HG02981 (cell line): Measurements from ENCODE around the gene PLEKHG4.

Source experiments
- ATAC-seq: cut with Tn5 transposase; IDR thresholded peaks from one replicate; pipeline ENCODE4 v1.9.1; 2021; ENCODE audit warnings: mild to moderate bottlenecking, moderate library complexity; ENCODE audit not compliant: unreplicated experiment

The PLEKHG4 gene

GRCh38 chr16:67259705-67260104 lies 19.6 kb upstream of the PLEKHG4 start:
- ATAC-seq: no peak

GRCh38 chr16:67260426-67261063 lies 18.8 kb upstream of the PLEKHG4 start:
- ATAC-seq: no peak

- ATAC-seq: no peak
Measured at GRCh38 chr16:67263201-67263600, 16.1 kb upstream of the PLEKHG4 start.

DNA sequence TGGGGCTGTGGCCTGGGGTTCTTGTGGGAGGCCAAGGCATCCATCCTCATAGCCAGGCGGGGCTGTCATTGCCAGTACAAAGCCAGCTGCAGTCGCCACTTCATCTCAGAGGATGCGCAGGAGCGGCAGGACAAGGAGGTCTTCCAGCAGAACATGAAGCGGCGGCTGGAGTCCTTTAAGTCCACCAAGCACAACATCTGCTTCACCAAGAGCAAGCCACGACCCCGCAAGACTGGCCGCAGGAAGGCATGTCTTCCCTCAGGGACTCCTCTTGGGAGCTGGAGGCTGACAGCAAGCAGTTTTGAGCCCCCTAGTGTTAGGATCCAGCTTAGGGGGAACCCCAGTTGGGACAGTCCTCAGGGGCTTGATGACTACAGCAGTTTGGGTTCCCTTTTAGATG lies 15.1 kb upstream of the PLEKHG4 start:
- ATAC-seq: no peak

DNA sequence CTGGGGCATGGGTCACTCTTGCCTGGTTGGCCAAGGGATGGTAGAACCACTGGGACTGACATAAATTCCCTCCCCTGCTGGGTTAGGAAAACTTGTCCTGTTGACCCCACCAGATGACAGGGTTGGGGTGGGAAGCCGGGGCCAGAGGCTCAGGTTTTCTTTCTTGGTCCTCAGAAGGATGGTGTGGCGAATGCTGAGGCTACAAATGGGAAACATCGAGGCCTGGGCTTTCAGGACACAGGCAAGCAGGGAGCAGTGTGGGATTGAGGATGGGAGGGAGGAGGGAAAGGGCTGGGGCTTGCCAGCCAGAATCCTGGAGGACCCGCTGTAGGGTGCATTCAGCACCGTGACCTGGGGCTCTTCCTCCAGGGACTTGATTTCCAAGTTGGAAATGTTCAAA lies 14.5 kb upstream of the PLEKHG4 start:
- ATAC-seq: no peak

- no peak for ATAC-seq
Measured at GRCh38 chr16:67265834-67266233, 13.5 kb upstream of the PLEKHG4 start.

- no peak for ATAC-seq
Measured at GRCh38 chr16:67268136-67268579, 11.2 kb upstream of the PLEKHG4 start.

DNA sequence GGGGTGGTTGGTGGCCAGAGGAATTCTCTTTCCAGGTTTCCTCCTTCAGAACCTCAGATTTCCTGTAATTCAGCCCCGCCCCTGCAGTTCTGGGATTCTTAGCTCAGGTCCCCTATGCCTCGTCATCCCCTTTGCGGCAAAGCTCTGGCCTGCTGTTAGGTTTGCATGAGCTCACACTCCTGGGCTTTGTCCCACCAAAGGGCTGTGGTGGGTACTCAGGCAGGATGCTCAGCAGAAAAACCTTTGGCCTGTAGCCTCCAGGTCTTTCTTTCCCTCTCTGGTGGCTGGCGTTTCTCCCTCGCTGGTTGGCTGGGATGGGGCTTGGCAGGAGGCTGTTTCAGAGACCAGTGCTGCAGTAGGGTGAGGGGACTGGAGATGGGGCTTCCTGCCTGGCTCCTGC lies 9.6 kb upstream of the PLEKHG4 start:
- no peak for ATAC-seq

DNA sequence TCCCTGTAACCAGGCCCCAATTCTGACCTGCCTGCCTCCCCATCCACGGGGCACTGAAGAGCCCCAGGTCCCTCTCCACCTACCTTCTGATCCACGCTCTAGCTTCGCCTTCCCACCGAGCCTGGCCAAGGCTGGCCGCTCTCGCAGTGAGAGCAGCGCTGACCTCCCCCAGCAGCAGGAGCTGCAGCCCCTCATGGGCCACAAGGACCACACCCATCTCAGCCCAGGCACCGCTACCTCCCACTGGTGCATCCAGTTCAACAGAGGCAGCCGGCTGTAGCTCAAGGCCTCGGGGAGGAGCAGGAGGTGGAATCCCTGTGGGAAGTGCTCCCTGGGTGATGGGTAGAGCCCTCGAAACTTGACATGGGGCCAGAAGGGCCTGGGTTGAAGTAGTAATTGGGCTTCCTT lies 8.4 kb upstream of the PLEKHG4 start:
- no peak for ATAC-seq

DNA sequence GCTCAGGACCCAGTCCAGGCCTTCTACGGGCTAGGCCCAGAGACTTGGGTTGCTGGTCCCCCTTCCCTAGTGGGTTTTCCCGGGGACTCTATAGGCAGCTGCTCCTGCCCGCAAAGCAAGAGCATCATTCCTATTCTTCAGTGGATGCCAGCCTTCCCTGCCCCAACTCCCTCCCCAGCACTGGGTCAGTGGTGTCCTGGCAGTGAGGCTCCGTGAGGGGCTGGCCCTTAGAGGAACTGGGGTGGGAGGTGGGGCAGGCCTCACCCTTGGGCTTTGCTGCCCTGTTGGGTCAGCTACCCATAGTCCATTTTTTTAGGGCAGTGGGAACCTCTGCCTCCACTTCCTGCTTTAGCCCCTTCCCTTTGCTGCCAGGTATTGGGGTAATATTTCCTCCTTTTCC lies 7.9 kb upstream of the PLEKHG4 start:
- no peak for ATAC-seq

DNA sequence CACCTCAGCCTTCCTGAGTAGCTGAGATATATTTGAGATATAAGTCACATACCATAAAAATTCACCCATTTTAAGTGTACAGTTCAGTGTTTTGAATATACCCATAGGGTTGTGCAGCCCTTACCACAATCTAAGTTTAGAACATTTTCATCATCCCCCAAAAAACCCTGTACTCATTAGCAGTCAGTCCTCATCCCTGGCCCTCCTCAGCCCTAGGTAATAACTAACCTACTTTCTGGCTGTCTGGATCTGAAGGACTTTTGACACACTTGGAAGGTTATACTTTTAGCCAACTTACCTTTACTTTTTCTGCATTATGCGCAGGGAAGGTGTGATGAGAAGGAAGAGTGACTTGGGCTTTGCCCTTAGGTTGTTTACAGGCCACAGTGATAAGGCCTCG lies 4.0 kb upstream of the PLEKHG4 start:
- no peak for ATAC-seq

- ATAC-seq: no peak
Measured at GRCh38 chr16:67277294-67277998, 1.9 kb upstream of the PLEKHG4 start.

DNA sequence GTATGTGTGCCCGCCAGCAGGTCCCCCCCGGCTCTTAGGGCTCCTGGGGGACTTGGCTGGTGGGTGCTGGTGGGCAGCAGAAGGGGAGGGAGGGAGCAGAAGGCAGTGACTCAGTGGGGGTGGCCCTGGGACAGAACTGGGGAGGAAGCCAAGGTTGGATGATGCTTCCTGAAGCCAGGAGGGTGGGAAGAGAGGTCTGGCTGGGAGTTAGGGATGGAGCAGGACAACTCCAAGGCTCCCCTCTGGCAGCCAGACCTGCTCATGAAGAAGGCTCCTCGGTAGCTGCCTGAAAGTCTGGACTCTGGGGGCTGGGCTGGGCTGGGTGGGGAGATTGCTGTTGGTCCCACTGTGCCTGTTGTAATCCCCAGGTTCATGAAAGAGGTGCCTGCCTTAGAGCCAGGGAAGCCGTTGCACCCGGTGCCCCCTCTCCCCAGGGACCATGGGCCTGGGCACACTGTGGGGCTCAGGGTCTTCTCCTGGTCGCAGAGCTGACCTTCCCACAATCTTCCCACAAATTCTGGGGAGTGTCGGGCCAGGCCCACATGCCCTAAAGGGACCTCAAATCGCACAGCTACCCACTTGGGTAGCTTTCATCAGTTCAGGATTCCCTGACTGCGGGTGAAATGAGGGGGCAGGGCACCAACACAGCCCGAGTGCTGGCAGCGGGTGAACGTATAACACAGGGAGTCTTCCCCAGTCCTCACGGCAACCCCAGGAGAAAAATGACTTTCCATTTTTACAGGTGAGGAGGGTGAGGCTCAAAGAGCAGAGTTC lies 1.1 kb upstream of the PLEKHG4 start:
- ATAC-seq: no peak

- ATAC-seq: peak; percentile 31
Measured at GRCh38 chr16:67278773-67279295, 498 bp upstream of the PLEKHG4 start.

DNA sequence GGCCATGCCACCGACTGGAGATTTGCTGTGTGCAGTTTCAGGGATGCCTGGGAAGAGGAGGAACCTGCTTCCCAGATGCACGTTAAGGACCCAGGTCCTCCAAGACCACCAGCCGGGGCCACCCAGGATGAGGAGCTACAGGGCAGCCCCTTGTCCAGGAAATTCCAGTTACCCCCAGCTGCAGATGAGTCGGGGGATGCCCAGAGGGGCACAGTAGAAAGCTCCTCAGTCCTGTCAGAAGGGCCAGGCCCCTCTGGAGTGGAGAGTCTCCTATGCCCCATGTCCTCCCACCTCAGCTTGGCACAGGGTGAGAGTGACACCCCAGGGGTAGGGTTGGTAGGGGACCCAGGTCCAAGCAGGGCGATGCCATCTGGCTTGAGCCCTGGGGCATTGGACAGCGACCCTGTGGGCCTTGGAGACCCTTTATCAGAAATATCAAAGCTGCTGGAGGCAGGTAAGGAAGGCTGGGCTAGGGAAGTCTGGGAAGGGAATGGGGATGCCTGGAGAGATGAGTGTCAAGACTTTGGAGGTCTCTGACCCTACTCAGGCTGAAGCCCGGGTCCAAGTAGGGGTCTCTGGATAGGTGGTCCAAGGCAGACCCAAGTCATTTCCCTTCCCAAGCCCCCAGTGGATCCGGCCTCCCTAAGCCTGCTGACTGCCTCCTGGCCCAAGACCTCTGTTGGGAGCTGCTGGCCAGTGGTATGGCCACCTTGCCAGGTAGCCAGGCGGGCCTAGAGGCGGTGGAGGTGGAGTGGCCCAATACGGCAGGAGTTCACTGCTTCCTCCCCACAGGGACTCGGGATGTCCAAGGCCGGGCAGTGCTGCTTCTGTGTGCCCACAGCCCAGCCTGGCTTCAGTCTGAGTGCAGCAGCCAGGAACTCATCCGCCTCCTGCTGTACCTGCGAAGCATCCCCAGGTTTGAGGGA lies 1.0 kb downstream of the PLEKHG4 start:
- ATAC-seq: no peak

DNA sequence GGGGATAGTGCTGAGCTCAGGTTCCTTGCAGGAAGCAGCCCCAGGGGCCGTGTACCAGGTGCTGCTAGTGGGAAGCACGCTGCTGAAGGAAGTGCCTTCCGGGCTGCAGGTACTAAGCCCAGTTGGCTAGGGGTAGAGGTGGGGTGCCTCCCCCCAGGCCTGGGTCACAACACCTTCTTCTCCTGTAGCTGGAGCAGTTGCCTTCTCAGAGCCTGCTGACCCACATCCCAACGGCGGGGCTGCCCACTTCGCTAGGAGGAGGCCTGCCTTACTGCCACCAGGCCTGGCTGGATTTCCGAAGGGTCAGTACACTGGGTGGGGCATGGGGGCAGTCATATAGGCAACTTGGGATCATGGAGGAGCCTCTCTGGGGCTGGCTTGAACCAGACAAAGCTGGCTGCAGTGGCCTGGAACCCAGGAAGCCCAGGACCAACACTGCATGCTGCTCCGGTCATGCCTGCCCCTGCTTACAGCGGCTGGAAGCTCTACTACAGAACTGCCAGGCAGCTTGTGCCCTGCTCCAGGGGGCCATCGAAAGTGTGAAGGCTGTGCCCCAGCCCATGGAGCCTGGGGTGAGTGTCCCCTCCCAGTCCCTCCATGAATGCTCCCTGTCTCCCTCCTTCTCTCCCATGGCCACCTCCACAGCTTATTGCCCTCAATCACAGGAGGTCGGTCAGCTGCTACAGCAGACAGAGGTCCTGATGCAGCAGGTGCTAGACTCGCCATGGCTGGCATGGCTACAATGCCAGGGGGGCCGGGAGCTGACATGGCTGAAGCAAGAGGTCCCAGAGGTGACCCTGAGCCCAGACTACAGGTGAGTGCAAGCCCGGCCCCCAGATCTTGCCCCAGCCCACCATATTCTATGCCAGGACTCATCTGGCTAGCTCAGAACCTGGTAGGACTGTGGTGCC lies 2.5 kb downstream of the PLEKHG4 start:
- no peak for ATAC-seq

DNA sequence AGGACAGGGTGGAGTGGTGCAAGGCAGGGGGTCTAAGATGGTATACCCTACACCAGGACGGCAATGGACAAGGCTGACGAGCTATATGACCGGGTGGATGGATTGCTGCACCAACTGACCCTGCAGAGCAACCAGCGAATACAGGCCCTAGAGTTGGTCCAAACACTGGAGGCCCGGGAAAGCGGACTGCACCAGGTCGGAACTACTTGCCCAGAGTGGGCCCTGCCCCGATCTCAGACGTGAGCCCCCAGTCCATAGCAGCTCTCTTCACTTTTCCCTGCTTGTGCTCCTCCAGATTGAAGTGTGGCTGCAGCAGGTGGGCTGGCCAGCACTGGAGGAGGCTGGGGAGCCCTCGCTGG lies 3.1 kb downstream of the PLEKHG4 start:
- ATAC-seq: no peak

- no peak for ATAC-seq
Measured at GRCh38 chr16:67283039-67283825, 3.9 kb downstream of the PLEKHG4 start.
